B cell (primary cell): Measurements from ENCODE around the gene MAST2. TPM values are rescaled to one million over a fixed set of nuclear protein-coding genes. Genes with fewer than 3 reads are reported as not detected.

Source experiments
- ATAC-seq: fragments of 200-7000 bp; cut with Tn5 transposase; one replicate; pipeline ENCODE4 v1.10.0; 2021; ENCODE audit warnings: low read depth, mild to moderate bottlenecking, moderate number of reproducible peaks, moderate library complexity
- CTCF ChIA-PET: fragments of 350-600 bp; sonication (Branson Sonifier 250); formaldehyde crosslinking; loops from one replicate; lab custom pipeline; 2021; ENCODE audit warnings: antibody characterized with exemption, inconsistent platforms; lab: Charles Lee
- POLR2A ChIA-PET: fragments of 350-600 bp; sonication (Branson Sonifier 250); formaldehyde crosslinking; loops from one replicate; lab custom pipeline; 2021; ENCODE audit warnings: antibody characterized with exemption; lab: Charles Lee
- DNase-seq: peaks from one replicate; pipeline ENCODE4 v3.0.0; 2013
- H2AFZ ChIP-seq: 2 replicates; pipeline ENCODE4 v1.6.1; 2012; ENCODE audit warnings: mild to moderate bottlenecking, low read depth, low read length; ENCODE audit not compliant: insufficient read depth, poor library complexity, severe bottlenecking
- H3K27ac ChIP-seq, 2 donors: 1 replicate in 1 of 2; 2 replicates in 1 of 2; pipeline ENCODE4 v1.5.1; 2012 to 2013; ENCODE audit warnings: low read length in 2 of 2, mild to moderate bottlenecking in 2 of 2, moderate library complexity in 1 of 2
- H3K27me3 ChIP-seq, 4 experiments: fragments of 200-600 bp in 1 of 4; sonication (generic) in 1 of 4; replicated peaks in 1 of 4; 1 replicate in 2 of 4; 2 replicates in 2 of 4; pipeline versions ENCODE4 v1.6.1 to v1.7.0; 2013 to 2016; ENCODE audit warnings: low read length in 3 of 4, mild to moderate bottlenecking in 2 of 4, mixed read lengths in 1 of 4, moderate library complexity in 1 of 4; ENCODE audit not compliant: insufficient read depth in 4 of 4, control insufficient read depth in 3 of 4; ENCODE audit errors: control extremely low read depth in 1 of 4
- H3K36me3 ChIP-seq, 2 experiments: replicated peaks in 1 of 2; 1 replicate in 1 of 2; 2 replicates in 1 of 2; pipeline versions ENCODE4 v1.6.1 to v1.7.1; 2013; ENCODE audit warnings: low read length in 1 of 2; ENCODE audit not compliant: insufficient read depth in 2 of 2, control insufficient read depth in 1 of 2; ENCODE audit errors: control extremely low read depth in 1 of 2, extremely low read depth in 1 of 2
- H3K4me1 ChIP-seq, 2 donors: fragments of 200-600 bp in 1 of 2; sonication (generic) in 1 of 2; 1 replicate in 1 of 2; 2 replicates in 1 of 2; pipeline versions ENCODE4 v1.5.1 to v1.6.1; 2013 to 2017; ENCODE audit warnings: low read length in 2 of 2; ENCODE audit not compliant: control insufficient read depth in 2 of 2, insufficient read depth in 2 of 2
- H3K4me2 ChIP-seq: replicated peaks from 2 replicates; pipeline ENCODE3; 2012; ENCODE audit warnings: mild to moderate bottlenecking, low read depth, low read length; ENCODE audit not compliant: poor library complexity, severe bottlenecking
- H3K4me3 ChIP-seq, 5 experiments: fragments of 200-600 bp in 1 of 5; sonication (generic) in 1 of 5; 1 replicate in 3 of 5; 2 replicates in 2 of 5; pipeline versions ENCODE4 v1.5.1 to v1.7.0; 2011 to 2016; ENCODE audit warnings: low read length in 4 of 5, mild to moderate bottlenecking in 4 of 5, low read depth in 2 of 5, control low read depth in 1 of 5, moderate library complexity in 1 of 5; ENCODE audit not compliant: insufficient read depth in 1 of 5; ENCODE audit errors: control extremely low read depth in 1 of 5, extremely low read depth in 1 of 5
- H3K79me2 ChIP-seq: fragments of 200-600 bp; sonication (generic); one replicate; pipeline ENCODE4 v1.6.0; 2016; ENCODE audit warnings: low read length; ENCODE audit not compliant: control insufficient read depth, insufficient read depth
- H3K9ac ChIP-seq: fragments of 200-600 bp; sonication (generic); 2 replicates; pipeline ENCODE4 v1.6.1; 2017; ENCODE audit warnings: mild to moderate bottlenecking, low read length, moderate library complexity
- H3K9me3 ChIP-seq, 3 donors: one replicate each; pipeline versions ENCODE4 v1.6.1 to v1.7.1; 2013; ENCODE audit warnings: low read length in 2 of 3; ENCODE audit not compliant: control insufficient read depth in 2 of 3, insufficient read depth in 1 of 3; ENCODE audit errors: control extremely low read depth in 1 of 3
- H4K20me1 ChIP-seq: 2 replicates; pipeline ENCODE4 v1.6.0; 2012; ENCODE audit warnings: mild to moderate bottlenecking, low read length; ENCODE audit not compliant: insufficient read depth, control insufficient read depth, poor library complexity, severe bottlenecking
- H3K27ac Mint-ChIP-seq: one replicate; pipeline ENCODE4 v1.8.0; 2021; ENCODE audit warnings: mixed read lengths
- H3K27me3 Mint-ChIP-seq: one replicate; pipeline ENCODE4 v1.8.0; 2021; ENCODE audit warnings: mixed read lengths
- H3K4me1 Mint-ChIP-seq: one replicate; pipeline ENCODE4 v1.8.0; 2021; ENCODE audit warnings: mixed read lengths
- H3K4me3 Mint-ChIP-seq: one replicate; pipeline ENCODE4 v1.8.0; 2021; ENCODE audit warnings: mixed read lengths
- H3K9me3 Mint-ChIP-seq: one replicate; pipeline ENCODE4 v1.8.0; 2022; ENCODE audit warnings: mixed read lengths; ENCODE audit not compliant: insufficient read depth
- CTCF ChIP-seq: fragments of 200-600 bp; IDR thresholded peaks from one replicate; pipeline ENCODE4 v1.8.0; 2022; ENCODE audit warnings: antibody characterized with exemption, mild to moderate bottlenecking
- EZH2 ChIP-seq: IDR thresholded peaks from 2 replicates; pipeline ENCODE4 v1.6.1; 2012; ENCODE audit warnings: borderline replicate concordance, low read depth, mild to moderate bottlenecking, moderate library complexity, low read length; ENCODE audit not compliant: insufficient read depth, poor library complexity, severe bottlenecking
- WGBS: methylation state at CpG from one replicate; pipeline ENCODE4 v1.1.5; 2013; ENCODE audit warnings: missing lambda C conversion rate; ENCODE audit not compliant: insufficient coverage; 5-methylcytosine and 5-hydroxymethylcytosine counted together
- intact Hi-C: fragments of 100-400 bp; cut with micrococcal nuclease; formaldehyde crosslinking; loops from one replicate; pipeline ENCODE4 v1.10.0; 2022
- polyA plus RNA-seq: library from polyadenylated mRNA; depleted of rRNA; stranded (reverse); fragments of >200 nt; gene quantifications from 2 replicates; pipeline ENCODE4 v1.2.3, GENCODE V29; 2012
- total RNA-seq, 2 donors: library from RNA; stranded (reverse); fragments of 120-200 nt in 1 of 2; gene quantifications; 1 replicate in 1 of 2; 2 replicates in 1 of 2; pipeline versions ENCODE4 v1.2.3 to v1.2.4, GENCODE V29; 2013 to 2022

Gene MAST2
- total and polyA plus RNA-seq, 2 donors (not counting 1 experiment from before 2014, with no cell fraction given) = 12.5 to 23.3 TPM

GRCh38 chr1:45846931-45847330 lies 43.5 kb downstream of the MAST2 start:
- Histone ChIP-seq H3K27ac (no peak overlapping the region), H3K9me3 (peaks cover 0 to 5% (median 4%) of the 10 kb centered on the region in 3 donors), H4K20me1 (no peaks in the 10 kb centered on the region), H3K36me3 (no peaks in the 10 kb centered on the region), H3K4me2 (no peak overlapping the region), H2AFZ (no peak overlapping the region), H3K4me1 (peaks cover 0 to 4% of the 10 kb centered on the region in 2 donors), H3K9ac (no peak overlapping the region), H3K79me2 (no peaks in the 10 kb centered on the region), H3K4me3 (no peak overlapping the region), H3K27me3 (no peaks in the 10 kb centered on the region)
- TF ChIP-seq CTCF (no peak), EZH2 (no peak)
- Mint-ChIP-seq H3K4me3 (no peak overlapping the region), H3K27me3 (no peaks in the 10 kb centered on the region), H3K27ac (no peak overlapping the region), H3K9me3 (peaks cover 9% of the 10 kb centered on the region), H3K4me1 (peaks cover 5% of the 10 kb centered on the region)
- CTCF ChIA-PET = interaction anchor here (0.7 kb wide), 2 partner anchors 214 to 1011 kb away, joined by 3 to 5 read pairs; no protein-coding TSS in a partner anchor
- ATAC-seq = no peak
- DNase-seq = no peak
- intact Hi-C loops = no loop called here
- POLR2A ChIA-PET = interaction anchor here (0.5 kb wide), 1 partner anchor 1872 kb away, joined by 4 read pairs; the partner anchor contains the start of gene ATP6V0B
- 100% methylated on average over 2 of the region's 3 CpGs for WGBS

DNA sequence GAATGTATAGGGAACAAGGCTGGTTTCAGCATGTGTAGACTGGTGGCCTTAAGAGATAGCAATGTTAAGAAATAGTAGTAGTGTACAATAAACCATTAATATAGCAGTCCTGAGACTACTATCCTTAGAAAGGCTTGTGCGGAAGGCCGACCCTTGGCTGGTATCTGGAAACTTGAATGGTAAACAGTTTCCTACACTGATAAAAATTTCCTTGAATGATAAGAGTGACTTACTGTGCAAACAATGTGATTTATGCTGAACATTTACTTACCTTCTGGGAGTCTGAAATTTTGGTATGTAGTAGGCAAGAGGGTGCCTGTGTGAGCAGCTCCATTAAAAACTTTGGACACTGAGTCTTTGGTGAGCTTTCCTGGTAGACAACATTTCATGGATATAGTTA lies 44.7 kb downstream of the MAST2 start:
- no peak overlapping the region for H3K4me3 Mint-ChIP-seq
- Histone ChIP-seq H3K27ac (no peak overlapping the region), H4K20me1 (no peaks in the 10 kb centered on the region), H3K36me3 (no peaks in the 10 kb centered on the region), H3K27me3 (no peaks in the 10 kb centered on the region), H3K4me3 (no peak overlapping the region), H3K9ac (no peak overlapping the region), H3K79me2 (no peaks in the 10 kb centered on the region), H3K4me1 (peaks cover 0 to 4% of the 10 kb centered on the region in 2 donors), H2AFZ (no peak overlapping the region), H3K9me3 (peaks cover 0 to 5% (median 4%) of the 10 kb centered on the region in 3 donors), H3K4me2 (no peak overlapping the region)
- intact Hi-C loops = no loop called here
- ATAC-seq = no peak
- no peak for DNase-seq
- peaks cover 4% of the 10 kb centered on the region for H3K4me1 Mint-ChIP-seq
- TF ChIP-seq CTCF (no peak), EZH2 (no peak)
- POLR2A ChIA-PET = no interaction called here
- no peaks in the 10 kb centered on the region for H3K27me3 Mint-ChIP-seq
- no peak overlapping the region for H3K27ac Mint-ChIP-seq
- WGBS = no CpG with 5 or more reads among the region's 2 CpGs
- CTCF ChIA-PET = no interaction called here
- H3K9me3 Mint-ChIP-seq = peaks cover 9% of the 10 kb centered on the region
